Endothelial cell of umbilical vein (primary cell): ENCODE data around the gene C10orf143. TPM values are rescaled to one million over a fixed set of nuclear protein-coding genes. Genes with fewer than 3 reads are reported as not detected.

Experiments
- BruUV-seq: library from RNA; stranded (reverse); fragments of 400-500 nt; replicated peaks from 2 replicates; lab custom pipeline; 2021; lab: Mats Ljungman, UMichigan
- CTCF ChIA-PET: fragments of 300-600, 350-600 bp; sonication (Branson Sonifier 250); formaldehyde crosslinking; loops from one replicate; lab custom pipeline; 2021; ENCODE audit warnings: antibody characterized with exemption, inconsistent platforms; lab: Charles Lee
- POLR2A ChIA-PET: fragments of 300-600, 350-600 bp; sonication (Branson Sonifier 250); formaldehyde crosslinking; loops from one replicate; lab custom pipeline; 2021; ENCODE audit warnings: antibody characterized with exemption, inconsistent platforms; lab: Charles Lee
- DNase-seq: peaks from one replicate; pipeline ENCODE4 v3.0.0-alpha.2; 2011; ENCODE audit warnings: low read depth, low spot score
- FAIRE-seq: peaks from 2 replicates; lab custom pipeline; 2011; peaks lifted over from hg19 to GRCh38; lab: Jason Lieb, UNC
- H2AFZ ChIP-seq: 2 replicates; pipeline ENCODE4 v1.6.0; 2012; ENCODE audit warnings: low read depth, low read length, control low read depth, inconsistent platforms
- H3K27ac ChIP-seq: 2 replicates; pipeline ENCODE4 v1.5.1; 2011; ENCODE audit warnings: low read depth, mild to moderate bottlenecking, control low read depth, low read length, moderate library complexity; ENCODE audit not compliant: insufficient read depth
- H3K27me3 ChIP-seq, 2 experiments: 2 replicates each; pipeline versions ENCODE4 v1.6.0 to v1.6.1; 2011; ENCODE audit warnings: low read length in 2 of 2, mixed read lengths in 1 of 2; ENCODE audit not compliant: control insufficient read depth in 2 of 2, insufficient read depth in 2 of 2
- H3K36me3 ChIP-seq, 2 experiments: 2 replicates in 1 of 2; 3 replicates in 1 of 2; pipeline ENCODE4 v1.5.1; 2011; ENCODE audit warnings: low read length in 2 of 2, mild to moderate bottlenecking in 1 of 2, moderate library complexity in 1 of 2; ENCODE audit not compliant: control insufficient read depth in 2 of 2, insufficient read depth in 2 of 2; ENCODE audit errors: extremely low read depth in 1 of 2
- H3K4me1 ChIP-seq: 3 replicates; pipeline ENCODE4 v1.5.1; 2011; ENCODE audit warnings: mild to moderate bottlenecking, low read length; ENCODE audit not compliant: control insufficient read depth, insufficient read depth; ENCODE audit errors: extremely low read depth
- H3K4me2 ChIP-seq: 2 replicates; pipeline ENCODE4 v1.6.1; 2011; ENCODE audit warnings: low read length, control low read depth, mixed read lengths; ENCODE audit not compliant: insufficient read depth
- H3K4me3 ChIP-seq, 3 experiments: fragments of 200-600 bp in 1 of 3; sonication (generic), shearing (Covaris generic) in 1 of 3; replicated peaks in 1 of 3; 2 replicates each; pipeline ENCODE4 v1.5.1; 2011 to 2016; ENCODE audit warnings: control low read depth in 3 of 3, low read length in 3 of 3, mild to moderate bottlenecking in 2 of 3, inconsistent platforms in 1 of 3, low read depth in 1 of 3, moderate library complexity in 1 of 3; ENCODE audit not compliant: insufficient read depth in 1 of 3
- H3K79me2 ChIP-seq: 2 replicates; pipeline ENCODE4 v1.6.0; 2012; ENCODE audit warnings: low read length, inconsistent platforms; ENCODE audit not compliant: control insufficient read depth, insufficient read depth
- H3K9ac ChIP-seq: replicated peaks from 2 replicates; pipeline ENCODE3; 2011; ENCODE audit warnings: low read length, control low read depth; ENCODE audit not compliant: insufficient read depth; ENCODE audit errors: extremely low read depth
- H3K9me1 ChIP-seq: replicated peaks from 3 replicates; pipeline ENCODE4 v1.6.0; 2011; ENCODE audit warnings: mild to moderate bottlenecking, low read length; ENCODE audit not compliant: control insufficient read depth, insufficient read depth; ENCODE audit errors: extremely low read depth
- H3K9me3 ChIP-seq: replicated peaks from 2 replicates; pipeline ENCODE4 v1.5.1; 2012; ENCODE audit warnings: low read length, inconsistent platforms; ENCODE audit not compliant: control insufficient read depth, insufficient read depth
- H4K20me1 ChIP-seq: replicated peaks from 2 replicates; pipeline ENCODE3; 2011; ENCODE audit warnings: mild to moderate bottlenecking, low read length; ENCODE audit not compliant: control insufficient read depth, insufficient read depth; ENCODE audit errors: extremely low read depth
- EZH2 ChIP-seq: IDR thresholded peaks from 2 replicates; pipeline ENCODE4 v1.6.1; 2012; ENCODE audit warnings: borderline replicate concordance, low read depth, mild to moderate bottlenecking, moderate library complexity, low read length, inconsistent platforms; ENCODE audit not compliant: severe bottlenecking
- FOS ChIP-seq: IDR thresholded peaks from 2 replicates; pipeline ENCODE4 v1.6.1; 2011; ENCODE audit warnings: mild to moderate bottlenecking, low read length, moderate library complexity, borderline replicate concordance; ENCODE audit not compliant: insufficient read depth
- GATA2 ChIP-seq: IDR thresholded peaks from 2 replicates; pipeline ENCODE4 v1.7.0; 2011; ENCODE audit warnings: low read depth, mild to moderate bottlenecking, moderate library complexity, mixed read lengths, low read length; ENCODE audit not compliant: insufficient read length, insufficient read depth
- JUN ChIP-seq: IDR thresholded peaks from 2 replicates; pipeline ENCODE4 v1.6.1; 2011; ENCODE audit warnings: borderline replicate concordance, low read depth; ENCODE audit not compliant: insufficient read length, insufficient read depth
- MYC ChIP-seq: IDR thresholded peaks from one replicate; pipeline ENCODE4 v1.6.1; 2011; ENCODE audit warnings: mild to moderate bottlenecking, low read depth, low read length
- POLR2A ChIP-seq: IDR thresholded peaks from 2 replicates; pipeline ENCODE4 v1.6.1; 2012; ENCODE audit warnings: low read depth, mild to moderate bottlenecking, control low read depth, low read length
- POLR2AphosphoS5 ChIP-seq: IDR thresholded peaks from 2 replicates; pipeline ENCODE4 v1.6.1; 2012; ENCODE audit warnings: low read depth, mild to moderate bottlenecking, control low read depth, low read length, moderate library complexity; ENCODE audit not compliant: insufficient read depth
- dilution Hi-C: fragments of 300-500 bp; cut with MboI; formaldehyde crosslinking; loops from one replicate; pipeline ENCODE4 v1.15.0; 2019; ENCODE audit warnings: low sequenced_read_pairs; ENCODE audit not compliant: extremely low pct_ligation_motif_present
- intact Hi-C: fragments of 100-400 bp; cut with micrococcal nuclease; formaldehyde crosslinking; loops from one replicate; pipeline ENCODE4 v1.10.0; 2022
- polyA plus RNA-seq, 4 experiments: library from polyadenylated mRNA; depleted of rRNA in 3 of 4; stranded (reverse) in 3 of 4; unstranded in 1 of 4; fragments of >200 nt; gene quantifications; 2 replicates each; pipeline versions ENCODE4 v1.2.1 to v1.2.3, GENCODE V29; 2011 to 2012; ENCODE audit warnings: missing spikeins in 1 of 4
- total RNA-seq: library from RNA; stranded (reverse); gene quantifications from 2 replicates; pipeline ENCODE4 v1.2.3, GENCODE V29; 2021

Gene C10orf143
- total and polyA plus RNA-seq, 2 donors (not counting 3 experiments of a cell fraction or from before 2014, with no cell fraction given), result 0.26 to 0.44 TPM

DNA sequence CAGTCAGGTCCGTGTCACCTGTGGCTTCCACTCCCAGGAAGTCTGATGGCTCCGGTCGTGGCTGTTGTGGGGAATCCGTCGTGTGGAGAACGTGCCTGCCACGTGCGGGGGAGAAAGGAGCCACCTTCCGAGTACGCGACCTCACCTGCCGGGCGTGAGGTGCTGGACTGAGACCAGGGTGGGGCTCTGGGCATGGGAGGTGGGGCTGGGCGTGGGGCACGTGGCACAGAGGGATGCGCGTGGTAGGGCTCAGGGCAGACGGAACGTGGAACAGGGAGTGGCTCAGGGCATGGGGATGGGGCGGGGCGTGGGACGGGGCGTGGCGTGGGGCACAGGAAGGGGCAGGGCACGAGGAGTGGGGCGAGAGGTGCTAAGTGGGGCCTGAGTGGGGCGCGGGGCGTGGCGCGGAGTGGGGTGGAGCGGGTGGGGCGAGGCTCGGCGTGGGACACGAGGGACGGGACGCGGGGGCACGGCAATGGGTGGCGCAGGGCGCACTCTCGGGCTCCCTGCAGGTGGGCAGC lies 64.8 kb downstream of the C10orf143 start:
- DNase-seq (no peak), FAIRE-seq (no peak)
- Histone ChIP-seq H3K9me3 (no peaks in the 10 kb centered on the region), H2AFZ (no peak overlapping the region), H3K4me1 (no peaks in the 10 kb centered on the region), H3K27ac (no peak overlapping the region), H3K36me3 (no peaks in the 10 kb centered on the region), H3K4me2 (no peak overlapping the region), H3K9me1 (no peaks in the 10 kb centered on the region), H3K9ac (no peak overlapping the region), H4K20me1 (no peaks in the 10 kb centered on the region), H3K79me2 (no peaks in the 10 kb centered on the region), H3K27me3 (no peaks in the 10 kb centered on the region), H3K4me3 (no peak overlapping the region)
- intact Hi-C loops, result no loop called here
- BruUV-seq, result no TSS peak
- POLR2A ChIA-PET, result no interaction called here
- TF ChIP-seq GATA2 (no peak), POLR2AphosphoS5 (no peak), POLR2A (no peak), EZH2 (no peak)
- dilution Hi-C loops, result no loop called here
- CTCF ChIA-PET, result no interaction called here

DNA sequence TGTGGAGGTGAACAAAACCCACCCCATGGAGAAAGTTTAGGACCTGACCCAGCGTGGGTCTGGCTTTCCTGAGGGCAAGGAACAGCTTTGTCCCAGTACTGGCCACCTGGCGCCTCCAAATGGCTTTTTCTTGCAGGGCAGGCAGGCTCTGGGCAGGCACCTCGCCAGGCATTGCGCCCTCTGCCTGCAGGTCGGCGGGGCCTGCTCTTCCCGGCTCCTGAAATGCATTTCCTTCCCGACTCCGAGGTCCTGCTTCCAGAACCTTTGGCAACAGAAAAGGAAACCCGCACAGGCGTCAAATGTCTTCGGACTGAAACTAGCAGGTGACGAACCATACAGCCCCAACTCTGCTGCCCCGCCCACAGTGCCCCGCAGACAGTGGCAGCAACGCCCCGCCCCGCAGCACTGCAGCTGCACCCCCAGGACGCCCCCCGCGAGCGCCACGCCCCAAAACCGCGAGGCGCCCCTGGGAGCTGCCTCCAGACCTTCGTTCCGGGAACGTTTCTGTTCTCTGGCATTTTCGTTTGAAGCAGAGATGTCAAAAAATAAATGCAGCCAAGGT lies 65.5 kb downstream of the C10orf143 start:
- FAIRE-seq, result no peak
- no peak overlapping the region for H3K4me2 ChIP-seq
- POLR2A ChIA-PET, result no interaction called here

More for the DNA sequence above, 65.5 kb downstream of the C10orf143 start:
- H3K9me1 ChIP-seq, result no peaks in the 10 kb centered on the region
- H4K20me1 ChIP-seq, result no peaks in the 10 kb centered on the region
- dilution Hi-C loops (no loop called here), intact Hi-C loops (no loop called here)
- no peak for TF ChIP-seq JUN
- TF ChIP-seq FOS, result no peak
- no peak for TF ChIP-seq GATA2
- TF ChIP-seq MYC, result no peak
- no peak overlapping the region for H2AFZ ChIP-seq
- BruUV-seq, result no TSS peak
- no peaks in the 10 kb centered on the region for H3K79me2 ChIP-seq
- H3K27me3 ChIP-seq, result no peaks in the 10 kb centered on the region
- H3K27ac ChIP-seq, result no peak overlapping the region
- H3K4me1 ChIP-seq, result no peaks in the 10 kb centered on the region
- no peaks in the 10 kb centered on the region for H3K36me3 ChIP-seq
- no peak for DNase-seq
- no peak overlapping the region for H3K4me3 ChIP-seq
- CTCF ChIA-PET, result no interaction called here
- no peak overlapping the region for H3K9ac ChIP-seq
- H3K9me3 ChIP-seq, result no peaks in the 10 kb centered on the region
